Peyer's patch (tissue), 4 donors: ENCODE measurements around the gene CDK2.

Source experiments
- CTCF ChIP-seq, 6 experiments: fragments of 450-650 bp in 4 of 6; fragments of 200-600 bp in 2 of 6; sonication (generic) in 1 of 6; IDR thresholded peaks; one replicate each; pipeline ENCODE4 v1.5.1; 2017 to 2019; ENCODE audit warnings: antibody characterized with exemption in 6 of 6, mild to moderate bottlenecking in 3 of 6, moderate library complexity in 1 of 6
- POLR2A ChIP-seq, 2 donors: fragments of 450-650 bp; IDR thresholded peaks; one replicate each; pipeline ENCODE4 v1.5.1; 2017; ENCODE audit warnings: antibody characterized with exemption in 2 of 2, mild to moderate bottlenecking in 2 of 2, moderate library complexity in 2 of 2

GRCh38 chr12:55955344-55955743 is 11.3 kb upstream of the CDK2 start:
- TF ChIP-seq POLR2A (IDR thresholded peaks at IDR 0.05) (no peak), CTCF (IDR thresholded peaks at IDR 0.05) (no peak)
